ENCODE data around the gene RBM24.
"Not testable (repeated sequence)": the region's sequence is repeated elsewhere in the genome, so short reads cannot be mapped to it uniquely, and the experiment has no call there.

RBM24 gene

DNA sequence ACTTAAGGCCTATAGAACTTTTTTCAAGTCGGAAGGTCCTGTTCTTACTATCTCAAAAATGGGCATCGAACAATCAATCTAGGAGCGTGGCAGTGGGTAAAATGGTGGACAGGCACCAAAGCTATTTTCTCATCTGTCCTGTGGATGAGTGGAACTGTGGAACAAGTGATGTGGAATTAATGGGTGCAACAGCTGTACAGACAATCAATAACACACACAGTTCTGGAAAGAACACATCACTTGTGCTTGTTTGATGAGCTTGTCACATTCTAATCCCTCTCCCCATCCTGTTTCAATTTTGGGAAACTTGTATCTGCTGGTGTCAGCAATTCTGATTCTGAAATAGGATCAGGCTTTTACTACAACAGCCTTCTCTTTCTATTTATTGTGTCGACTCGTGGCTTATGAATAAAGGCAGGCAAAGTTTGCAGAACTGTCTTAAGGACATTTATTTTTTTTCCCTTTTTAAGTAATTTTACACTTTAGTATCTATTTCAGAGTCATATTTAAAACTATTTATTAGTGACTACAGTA, 11.5 kb downstream of the RBM24 start:
- DNase-seq, result no peak

DNA sequence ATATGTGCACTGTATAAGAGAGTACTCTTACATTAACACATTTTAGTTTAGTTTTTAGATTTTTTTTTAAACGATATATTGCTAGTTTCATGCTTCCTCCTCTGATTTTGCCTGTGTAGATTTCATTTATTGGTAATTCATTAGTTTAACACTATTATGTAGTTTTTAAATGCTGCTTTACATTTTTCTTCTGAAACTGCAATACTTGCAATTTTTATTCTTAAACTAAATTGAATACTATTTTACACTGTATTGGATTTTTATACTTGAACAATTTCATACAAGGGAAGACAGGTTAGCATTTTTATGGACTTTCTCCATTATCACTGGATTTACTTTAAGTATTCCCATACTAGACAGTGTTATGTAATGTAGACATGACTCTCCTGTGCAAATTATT, 12.2 kb downstream of the RBM24 start:
- DNase-seq, result no peak

DNA sequence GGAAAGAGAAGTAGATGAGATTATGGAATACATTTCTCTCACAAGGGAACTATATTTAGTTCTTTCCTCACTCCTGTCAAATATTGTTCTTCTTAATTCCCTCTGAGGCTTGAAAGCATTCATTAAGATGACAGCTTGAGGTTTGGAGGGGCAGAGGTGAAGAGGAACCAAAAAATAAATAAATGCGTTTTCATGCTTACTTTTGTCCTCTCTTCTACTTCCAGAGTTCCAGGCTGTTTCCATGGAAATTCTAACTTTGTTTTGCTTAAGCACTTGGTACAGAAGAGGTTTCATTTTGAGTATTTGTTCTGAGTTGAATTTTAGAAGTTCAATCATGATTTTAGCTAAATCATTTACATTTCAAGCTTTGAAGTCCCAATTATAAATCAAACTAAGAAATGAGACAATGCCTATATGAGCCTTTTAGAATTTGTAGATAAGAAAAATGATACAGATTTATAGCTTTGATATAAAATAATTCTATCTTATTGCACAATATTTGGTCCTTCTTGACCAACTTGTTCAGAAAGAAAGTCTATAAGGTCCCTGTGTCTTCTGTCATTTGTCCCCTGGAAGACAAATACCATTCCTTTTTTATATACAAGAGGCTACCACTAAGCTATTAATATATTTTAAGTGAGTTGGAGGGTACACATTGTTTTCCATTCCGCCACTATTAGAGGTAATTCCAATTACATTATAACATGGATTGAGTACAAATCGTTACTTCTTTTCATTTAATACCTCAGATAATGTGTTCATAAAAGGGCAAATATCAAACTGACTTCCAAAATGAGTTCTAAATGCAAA, 16.3 kb downstream of the RBM24 start:
- no peak for DNase-seq

DNA sequence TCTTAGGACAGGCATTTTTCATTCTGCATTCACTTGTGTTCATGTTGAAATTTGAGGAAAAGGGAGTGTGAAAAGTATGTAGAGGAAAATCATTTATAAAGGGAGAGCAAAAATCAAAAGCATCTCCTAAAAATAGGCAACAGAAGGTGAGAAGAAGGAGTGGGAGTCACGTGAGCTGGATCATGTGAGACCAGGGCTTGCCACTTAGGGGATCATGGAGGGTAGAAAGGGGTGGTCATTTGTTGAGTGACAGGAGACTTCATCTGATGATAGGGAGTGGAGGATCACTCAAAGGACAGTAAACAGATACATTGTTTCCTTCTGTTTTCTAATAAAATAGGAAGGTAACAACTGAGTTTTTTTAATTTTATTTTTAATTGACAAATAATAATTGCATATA, 17.1 kb downstream of the RBM24 start:
- DNase-seq, result no peak

DNA sequence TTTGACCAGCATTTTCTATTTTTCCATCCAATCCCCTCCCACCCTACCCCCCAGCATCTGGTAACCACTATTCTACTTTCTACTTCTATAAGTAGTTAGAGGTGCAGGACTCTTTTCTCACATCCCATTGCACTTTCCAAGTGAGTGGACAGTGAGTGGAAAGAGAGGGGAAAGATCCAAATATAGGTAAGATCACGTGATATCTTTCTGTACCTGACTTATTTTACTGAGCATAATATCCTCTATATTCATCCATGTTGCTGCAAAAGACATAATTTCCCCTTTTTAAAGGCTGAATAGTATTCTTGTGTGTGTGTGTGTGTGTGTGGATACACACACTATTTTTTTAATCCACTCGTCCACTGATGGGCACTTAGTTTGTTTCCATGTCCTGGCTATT, 18.1 kb downstream of the RBM24 start:
- no peak for DNase-seq

DNA sequence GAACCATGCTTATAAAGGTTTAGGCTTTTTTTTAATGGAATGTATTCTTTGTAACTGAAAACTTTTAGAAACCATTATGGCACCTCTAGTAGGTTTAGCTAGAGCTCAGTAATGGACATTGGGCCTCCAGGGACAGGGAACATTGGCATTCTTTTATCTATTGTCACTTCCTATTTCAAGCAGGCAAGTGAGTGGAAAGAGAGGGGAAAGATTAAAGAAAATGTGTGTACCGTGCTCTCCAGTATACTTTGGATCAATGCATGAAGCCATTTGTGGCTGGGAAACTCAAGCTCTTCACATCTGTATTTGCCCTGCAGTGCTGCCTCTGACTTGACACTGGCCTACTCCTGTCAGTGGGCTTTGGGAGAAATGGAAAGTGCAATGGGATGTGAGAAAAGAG, 18.6 kb downstream of the RBM24 start:
- no peak for DNase-seq

DNA sequence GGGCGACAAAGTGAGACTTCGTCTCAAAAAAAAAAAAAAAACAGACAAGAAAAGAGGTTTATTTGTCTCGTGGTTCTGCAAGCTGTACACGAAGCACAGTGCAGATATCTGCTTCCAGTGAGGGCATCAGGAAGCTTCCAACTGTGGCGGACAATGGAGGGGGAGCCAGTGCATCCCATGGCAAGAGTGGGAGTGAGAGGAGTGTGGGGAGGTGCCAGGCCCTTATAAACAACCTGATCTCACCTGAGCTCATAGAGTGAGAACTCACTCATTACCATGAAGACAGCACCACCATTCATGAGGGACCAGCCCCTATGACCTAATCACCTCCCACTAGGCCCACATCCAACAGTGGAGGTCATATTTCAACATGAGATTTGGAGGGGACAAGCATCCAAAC, 19.5 kb downstream of the RBM24 start:
- DNase-seq, result no peak

DNA sequence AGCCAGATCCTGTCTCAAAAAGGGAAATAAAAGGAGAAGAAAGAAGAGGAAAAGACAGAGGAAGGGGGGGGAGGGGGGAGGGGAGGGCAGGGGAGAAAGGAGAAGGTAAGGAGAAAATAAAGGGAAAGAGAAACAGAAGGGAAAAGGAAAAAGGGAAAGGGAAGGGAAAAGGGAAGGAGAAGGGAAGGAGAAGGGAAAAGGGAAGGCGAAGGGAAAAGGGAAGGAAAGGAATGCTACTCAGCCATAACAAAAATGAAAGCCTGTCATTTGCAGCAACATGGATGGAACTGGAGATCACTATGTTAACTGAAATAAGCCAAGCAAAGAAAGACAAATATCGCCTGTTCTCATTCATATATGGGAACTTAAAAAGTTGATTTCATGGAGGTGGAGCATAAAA, 22.3 kb downstream of the RBM24 start:
- no peak for DNase-seq

DNA sequence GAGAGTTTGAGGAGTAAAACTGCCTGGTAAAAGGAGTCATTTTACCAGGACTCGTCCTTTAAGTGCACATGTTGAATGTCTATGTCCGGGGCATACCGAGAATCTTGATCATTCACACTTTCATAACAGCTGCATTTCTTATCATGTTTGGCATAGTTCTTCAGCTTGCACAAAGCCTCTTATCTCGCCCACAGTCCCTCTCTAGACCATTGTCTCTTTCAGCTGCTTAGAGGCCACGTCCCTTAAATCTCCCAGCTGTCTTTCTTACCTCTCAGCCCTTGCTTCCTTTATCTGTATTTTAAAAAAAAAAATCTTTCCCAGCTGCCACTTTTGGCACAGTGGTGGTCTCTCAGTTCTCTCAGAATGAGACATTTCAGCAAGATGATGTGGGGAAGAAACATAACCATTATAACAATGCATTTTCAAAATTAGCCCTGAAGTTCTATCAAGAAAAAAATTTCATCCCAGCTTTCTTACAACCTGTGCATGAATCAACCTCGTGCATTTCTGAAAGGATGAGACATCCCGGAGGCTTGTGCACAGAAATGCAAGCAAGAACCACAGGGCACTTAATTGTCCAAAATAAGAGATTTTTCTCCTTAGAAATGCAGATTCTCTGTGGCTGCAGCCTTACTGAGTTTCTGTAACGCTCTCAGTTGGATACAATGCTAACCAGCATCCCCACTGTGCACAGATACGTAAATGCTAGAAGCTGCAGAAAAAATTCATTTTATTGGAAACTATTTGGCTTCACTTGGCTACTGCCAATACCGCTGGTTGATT, 24.2 kb downstream of the RBM24 start:
- DNase-seq, result no peak

DNA sequence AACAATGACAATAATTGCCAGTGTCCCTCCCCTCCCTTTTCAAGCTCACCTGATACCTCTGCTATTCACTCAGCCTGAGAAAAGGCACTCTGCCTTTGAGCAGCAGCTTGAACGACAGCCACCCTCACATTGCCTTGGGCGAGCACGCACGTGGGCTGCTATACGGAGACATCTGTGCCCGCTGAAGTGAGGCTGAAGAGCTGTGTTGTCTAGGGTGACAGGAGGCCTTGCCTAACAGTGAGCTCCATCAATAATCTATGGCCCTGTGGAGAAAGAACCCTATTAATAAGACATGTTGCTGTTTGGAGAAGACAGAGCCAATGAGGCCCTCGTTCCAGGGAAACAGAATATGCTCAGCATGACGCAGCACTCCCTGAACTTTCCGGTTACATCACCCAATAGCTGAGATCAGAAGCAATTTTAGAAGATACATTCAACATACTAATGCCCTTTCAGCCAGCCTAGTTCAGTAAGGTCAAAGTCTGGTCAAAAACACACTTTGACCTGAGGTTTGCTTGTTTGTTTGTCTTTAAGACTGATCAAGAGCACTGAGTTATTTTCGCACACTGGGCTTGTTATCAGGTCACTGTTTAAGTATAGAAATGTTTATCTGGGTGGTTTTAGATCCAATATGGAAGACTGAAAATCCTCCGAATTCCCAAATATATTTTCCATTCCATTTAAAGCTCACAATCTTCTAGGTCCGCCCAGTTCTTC, 30.6 kb downstream of the RBM24 start:
- DNase-seq, result no peak

DNA sequence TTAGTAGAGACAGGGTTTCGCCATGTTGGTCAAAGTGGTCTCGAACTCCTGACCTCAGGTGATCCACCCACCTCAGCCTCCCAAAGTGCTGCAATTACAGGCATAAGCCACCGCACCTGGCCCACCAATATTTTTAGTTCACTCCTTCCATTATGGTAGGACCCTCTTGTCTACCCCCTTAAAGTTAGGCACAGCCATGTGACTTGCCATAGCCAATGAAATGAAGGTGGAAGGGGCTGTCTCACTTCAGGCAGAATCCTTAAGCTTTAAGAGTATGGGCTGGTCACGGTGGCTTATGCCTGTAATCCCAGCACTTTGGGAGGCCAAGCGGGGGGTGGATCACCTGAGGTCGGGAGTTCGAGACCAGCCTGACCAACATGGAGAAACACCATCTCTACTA, 32.1 kb downstream of the RBM24 start:
- DNase-seq, result not testable (repeated sequence)

DNA sequence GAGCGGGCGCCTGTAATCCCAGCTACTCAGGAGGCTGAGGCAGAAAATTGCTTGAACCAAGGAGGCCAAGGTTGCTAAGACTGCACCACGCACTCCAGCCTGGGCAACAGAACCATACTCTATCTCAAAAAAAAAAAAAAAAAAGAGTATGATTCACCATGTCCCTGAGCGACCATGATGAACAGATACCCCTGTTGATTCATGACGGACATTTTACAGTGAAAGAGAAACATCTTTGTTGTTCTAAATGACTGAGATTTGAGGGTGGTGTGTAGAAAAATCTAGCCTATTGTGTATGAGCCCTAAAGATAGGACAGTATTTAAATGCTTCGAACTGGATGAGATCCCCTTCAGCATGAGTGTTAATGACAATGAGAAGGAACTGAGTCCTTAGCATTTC, 32.8 kb downstream of the RBM24 start:
- DNase-seq, result no peak

DNA sequence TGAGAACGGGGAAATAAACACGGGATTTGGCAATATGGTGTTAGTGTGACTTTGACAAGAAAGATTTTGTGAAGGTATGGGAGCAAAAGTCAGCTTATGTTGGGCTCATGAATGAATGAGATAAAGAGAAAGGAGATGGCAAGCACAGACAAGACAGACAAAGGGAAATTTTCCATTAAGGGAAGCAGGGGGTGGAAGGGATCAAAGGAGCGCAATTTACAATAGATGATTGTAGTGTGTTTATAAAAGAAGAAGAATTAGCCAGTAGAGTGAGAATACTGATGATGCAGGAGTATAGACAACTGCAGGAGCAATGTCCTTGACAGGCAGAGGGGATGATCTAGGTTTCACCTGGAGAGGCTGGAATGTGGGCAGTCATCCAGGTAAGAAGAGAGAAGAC, 34.1 kb downstream of the RBM24 start:
- DNase-seq, result no peak

DNA sequence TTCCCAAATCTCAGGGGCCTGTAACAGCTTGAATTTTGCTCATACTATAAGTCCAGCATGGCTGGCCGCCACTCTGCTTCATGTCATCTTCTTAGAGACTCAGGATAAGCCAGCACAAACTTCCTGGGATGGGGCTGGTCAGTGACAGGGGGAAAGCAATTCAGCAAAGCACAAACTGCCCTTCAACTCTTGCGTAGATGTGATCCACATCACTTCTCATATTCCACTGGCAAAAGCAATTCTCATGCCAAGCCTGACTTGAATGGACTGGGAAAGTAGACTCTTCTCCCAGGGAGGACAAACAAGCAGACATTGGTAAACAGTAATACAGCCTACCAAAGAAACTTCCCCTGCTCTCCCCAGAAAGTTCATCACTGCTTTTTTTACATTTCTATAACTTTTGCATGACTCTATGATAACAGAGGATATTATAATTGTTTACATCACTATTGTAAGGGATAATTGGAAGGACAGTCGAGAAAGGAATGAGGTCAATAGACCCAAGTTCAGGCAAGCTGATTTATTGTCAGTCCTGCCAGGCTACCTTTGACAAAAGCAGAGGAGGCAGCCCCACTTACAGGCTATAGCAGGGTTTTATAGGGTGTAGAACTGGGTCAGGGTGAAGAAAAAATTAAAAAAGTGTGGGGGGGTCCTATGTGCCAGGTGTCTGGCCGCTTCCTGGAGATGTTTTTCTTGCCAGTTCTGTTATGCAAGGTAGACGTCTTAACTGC, 37.4 kb downstream of the RBM24 start:
- no peak for DNase-seq

DNA sequence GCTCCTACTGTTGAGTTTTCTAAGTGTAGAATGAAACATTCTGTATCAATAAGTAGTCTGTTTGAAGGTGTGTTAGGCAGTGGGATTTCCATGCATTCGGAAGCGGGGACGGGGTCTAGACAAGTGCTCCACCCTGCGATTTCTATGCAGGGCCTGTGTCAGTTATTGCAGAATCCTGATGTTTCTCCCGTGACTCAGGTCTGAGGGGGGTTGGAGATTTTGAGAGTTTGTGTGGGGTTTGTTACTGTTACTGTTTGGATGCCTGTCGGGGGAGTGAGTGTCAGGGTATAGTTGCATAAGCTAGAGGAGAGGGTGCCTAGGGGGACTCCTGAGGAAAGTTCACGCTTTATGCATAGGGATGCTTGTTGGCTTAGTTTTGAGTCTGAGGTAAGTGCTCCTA, 39.1 kb downstream of the RBM24 start:
- not testable (repeated sequence) for DNase-seq

DNA sequence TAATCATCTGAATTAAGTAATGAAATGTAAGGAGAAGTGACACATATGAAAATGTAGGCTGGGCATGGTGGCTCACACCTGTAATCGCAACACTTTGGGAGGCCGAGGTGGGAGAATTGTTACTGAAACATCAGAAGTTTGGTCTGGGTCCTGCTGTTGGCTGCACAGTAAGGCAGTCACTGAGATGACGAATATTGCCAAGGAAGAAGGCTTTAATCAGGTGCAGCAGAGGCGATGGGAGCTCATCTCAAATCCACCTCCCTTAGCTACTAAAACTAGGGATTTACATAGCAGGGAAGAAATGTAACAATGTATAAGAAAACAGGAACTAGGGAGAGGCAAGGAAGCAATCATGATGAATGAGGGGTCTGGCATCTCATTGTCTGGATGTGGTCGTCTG, 50.1 kb downstream of the RBM24 start:
- no peak for DNase-seq

DNA sequence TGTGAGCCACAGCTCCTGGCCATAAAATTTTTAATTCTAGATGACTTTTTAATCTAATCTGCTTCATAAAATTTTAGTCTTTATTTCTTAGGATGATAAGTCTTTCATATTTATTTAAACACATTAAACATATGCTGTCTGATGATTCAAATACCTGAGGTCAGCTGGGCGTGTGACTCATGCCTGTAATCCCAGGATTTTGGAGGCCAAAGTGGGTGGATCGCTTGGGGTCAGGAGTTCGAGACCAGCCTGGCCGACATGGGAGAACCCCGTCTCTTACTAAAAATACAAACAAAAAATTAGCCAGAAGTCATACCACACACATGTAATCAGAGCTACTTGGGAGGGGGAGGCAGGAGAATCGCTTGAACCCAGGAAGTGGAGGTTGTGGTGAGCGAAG, 53.1 kb downstream of the RBM24 start:
- no peak for DNase-seq

DNA sequence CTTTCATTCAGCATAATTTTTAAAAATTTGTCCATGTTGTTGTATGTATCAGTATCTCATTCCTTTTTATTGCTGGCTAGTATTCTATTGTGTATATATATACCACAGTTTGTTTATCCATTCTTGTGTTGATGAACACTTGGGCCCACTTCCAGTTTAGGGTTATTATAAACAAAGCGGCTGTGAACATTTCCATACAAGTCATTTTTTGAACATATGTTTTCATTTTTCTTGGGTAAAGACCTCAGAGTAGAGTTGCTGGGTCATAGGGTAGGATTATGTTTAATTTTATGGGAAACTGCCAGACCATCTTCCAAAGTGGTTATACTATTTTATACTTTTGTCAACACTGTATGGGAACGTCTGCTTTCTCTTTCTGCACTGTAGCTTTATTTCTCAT, 55.3 kb downstream of the RBM24 start:
- DNase-seq, result no peak

DNA sequence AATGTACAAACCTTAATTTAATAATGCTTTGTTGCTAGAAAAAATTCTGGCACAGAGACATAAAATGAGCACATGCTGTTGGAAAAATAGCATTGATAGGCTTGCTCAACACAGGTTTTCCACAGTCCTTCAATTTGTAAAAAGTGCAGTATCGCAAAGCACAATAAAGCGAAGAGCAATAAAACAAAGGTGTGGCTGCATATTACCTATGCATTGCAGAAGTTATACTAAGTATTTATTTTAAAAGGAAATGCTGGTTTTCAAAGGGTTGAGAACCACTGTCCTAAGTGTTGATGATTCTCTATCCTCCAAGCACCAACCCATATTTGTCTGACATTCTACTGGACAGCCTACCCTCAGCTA, 58.1 kb downstream of the RBM24 start:
- no peak for DNase-seq

DNA sequence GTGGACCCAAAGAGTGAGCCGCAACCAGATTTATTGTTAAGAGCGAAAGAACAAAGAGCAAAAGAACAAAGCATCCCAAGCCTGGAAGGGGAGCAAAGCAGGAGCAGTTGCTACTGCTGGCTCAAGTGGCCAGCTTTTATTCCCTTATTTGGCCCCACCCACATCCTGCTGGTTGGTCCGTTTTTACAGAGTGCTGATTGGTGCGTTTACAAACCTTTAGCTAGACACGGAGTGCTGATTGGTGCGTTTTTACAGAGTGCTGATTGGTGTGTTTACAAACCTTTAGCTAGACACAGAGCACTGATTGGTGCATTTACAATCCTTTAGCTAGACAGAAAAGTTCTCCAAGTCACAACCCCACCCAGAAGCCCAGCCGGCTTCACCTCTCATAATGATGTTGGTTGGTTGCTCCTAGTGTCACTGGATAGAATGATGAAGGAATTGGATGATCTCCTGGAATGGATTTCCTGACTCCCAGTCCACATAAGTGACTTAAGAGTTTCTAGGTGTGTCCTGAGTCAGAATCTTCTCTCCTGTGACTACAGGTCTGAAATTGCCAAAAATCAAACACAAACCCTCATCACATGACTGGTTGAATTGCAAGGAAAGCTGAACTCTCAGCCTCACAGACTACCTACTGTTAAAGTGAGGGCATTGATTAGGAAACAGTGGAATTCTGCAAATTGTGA, 60.1 kb downstream of the RBM24 start:
- DNase-seq, result no peak

DNA sequence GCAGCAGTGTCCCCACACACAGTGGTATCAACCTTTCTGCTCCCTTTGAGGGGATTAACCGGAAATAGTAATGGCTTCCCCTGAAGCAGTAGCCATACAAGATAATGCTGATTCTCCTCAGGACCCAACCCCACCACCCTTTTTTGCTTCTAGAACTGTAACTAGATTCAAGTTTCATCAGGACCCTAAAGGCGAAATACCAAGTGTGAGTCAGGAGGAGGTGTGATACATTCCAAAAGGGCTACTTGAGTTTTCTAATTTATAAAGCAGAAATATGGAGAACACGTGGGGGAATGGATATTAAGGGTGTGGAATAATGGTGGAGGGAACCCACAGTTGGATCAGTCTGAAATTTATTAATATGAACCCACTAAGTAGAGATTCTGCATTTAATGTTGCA, 60.7 kb downstream of the RBM24 start:
- no peak for DNase-seq

DNA sequence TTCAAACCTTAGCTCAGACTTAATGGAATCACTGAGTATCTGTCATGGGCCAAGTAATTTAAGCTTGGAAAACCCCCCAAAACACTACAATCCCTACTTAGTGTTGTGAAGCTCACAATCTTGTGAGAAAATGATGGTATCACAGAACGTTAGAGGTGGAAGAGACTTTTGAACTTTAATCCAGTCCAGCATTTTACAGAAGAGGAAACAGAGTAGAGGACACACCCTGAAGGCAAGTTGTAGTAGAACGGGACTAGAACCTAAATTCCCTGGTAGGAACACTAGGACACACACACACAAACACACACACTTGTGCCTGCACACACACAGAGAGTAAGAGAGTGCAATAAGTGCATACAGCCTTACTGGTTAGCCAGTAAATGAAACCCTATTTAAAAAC, 62.1 kb downstream of the RBM24 start:
- DNase-seq, result no peak
